ENCODE data around the gene TMUB1.

- no peak for TF ChIP-seq CTCF (IDR thresholded peaks at IDR 0.05)
- no peak for TF ChIP-seq REST (IDR thresholded peaks at IDR 0.05)
- no peak for TF ChIP-seq CEBPB (IDR thresholded peaks at IDR 0.05)
- TF ChIP-seq HMGXB4 (CRISPR knock-in tag; IDR thresholded peaks at IDR 0.05; ENCODE audit: borderline replicate concordance): no peak
- TF ChIP-seq ZFP36 (IDR thresholded peaks at IDR 0.05; ENCODE audit: borderline replicate concordance, partially characterized antibody): no peak
- TF ChIP-seq ELK1 (IDR thresholded peaks at IDR 0.05; ENCODE audit: low read depth, low read length): no peak
- TF ChIP-seq USF2 (IDR thresholded peaks at IDR 0.05): no peak
- TF ChIP-seq ZNF302 (CRISPR knock-in tag; IDR thresholded peaks at IDR 0.05): no peak
- TF ChIP-seq POLR2A (IDR thresholded peaks at IDR 0.05; ENCODE audit: low read length): no peak
- no peak for TF ChIP-seq HDAC2 (IDR thresholded peaks at IDR 0.05)
- no peak for TF ChIP-seq JUNB (IDR thresholded peaks at IDR 0.05)
Observed at GRCh38 chr7:151102991-151103390, 19.7 kb upstream of the TMUB1 start.
